Activated CD8-positive, alpha-beta T cell treated with anti-CD3 and anti-CD28 coated beads for 36 hours (primary cell): ENCODE measurements around the gene PRKCQ. TPM values are rescaled to one million over a fixed set of nuclear protein-coding genes. Genes with fewer than 3 reads are reported as not detected.

Source experiments
- ATAC-seq: fragments of 200-7000 bp; cut with Tn5 transposase; one replicate; pipeline ENCODE4 v1.10.0; 2021; ENCODE audit warnings: mild to moderate bottlenecking, moderate library complexity
- CTCF ChIA-PET: fragments of 350-600 bp; sonication (Branson Sonifier 250); formaldehyde crosslinking; loops from one replicate; lab custom pipeline; 2021; ENCODE audit warnings: antibody characterized with exemption; lab: Charles Lee
- POLR2A ChIA-PET: fragments of 350-600 bp; sonication (Branson Sonifier 250); formaldehyde crosslinking; loops from one replicate; lab custom pipeline; 2021; ENCODE audit warnings: antibody characterized with exemption; lab: Charles Lee
- DNase-seq: peaks from one replicate; pipeline ENCODE4 v3.0.0-alpha.2; 2020
- H3K27ac Mint-ChIP-seq: one replicate; pipeline ENCODE4 v1.8.0; 2021; ENCODE audit warnings: mild to moderate bottlenecking, mixed read lengths
- H3K27me3 Mint-ChIP-seq: one replicate; pipeline ENCODE4 v1.8.0; 2021; ENCODE audit warnings: mixed read lengths
- H3K36me3 Mint-ChIP-seq: one replicate; pipeline ENCODE4 v1.8.0; 2021; ENCODE audit warnings: low read depth, mixed read lengths
- H3K4me1 Mint-ChIP-seq: one replicate; pipeline ENCODE4 v1.8.0; 2021; ENCODE audit warnings: low read depth, mixed read lengths
- H3K4me3 Mint-ChIP-seq: one replicate; pipeline ENCODE4 v1.8.0; 2021; ENCODE audit warnings: mild to moderate bottlenecking, moderate library complexity, mixed read lengths
- H3K9me3 Mint-ChIP-seq: one replicate; pipeline ENCODE4 v1.8.0; 2021; ENCODE audit warnings: mixed read lengths
- CTCF ChIP-seq: fragments of 200-600 bp; IDR thresholded peaks from one replicate; pipeline ENCODE4 v1.8.0; 2022; ENCODE audit warnings: antibody characterized with exemption, mild to moderate bottlenecking
- intact Hi-C: fragments of 100-400 bp; cut with micrococcal nuclease; formaldehyde crosslinking; loops from one replicate; pipeline ENCODE4 v1.10.0; 2022
- total RNA-seq, 2 experiments: library from RNA; stranded (reverse); gene quantifications; one replicate each; pipeline ENCODE4 v1.2.3, GENCODE V29; 2021

Gene PRKCQ
- total RNA-seq, 2 experiments from 2014 or later: 46.3 to 47.1 TPM

GRCh38 chr10:6589287-6590094 lies 9.4 kb upstream of the PRKCQ start:
- Mint-ChIP-seq H3K27ac (peak overlapping the region; percentile 97), H3K4me3 (peak overlapping the region; percentile 53), H3K4me1 (peaks cover 87% of the 10 kb centered on the region), H3K27me3 (no peaks in the 10 kb centered on the region), H3K36me3 (peaks cover 82% of the 10 kb centered on the region), H3K9me3 (no peaks in the 10 kb centered on the region)
- POLR2A ChIA-PET: interaction anchor here (0.6 to 8.8 kb wide), 9 partner anchors 7 to 531 kb away, joined by 3 to 85 read pairs (median 3); partner anchors contain the start of gene PRKCQ
- CTCF ChIA-PET: interaction anchor here (1.0 to 4.4 kb wide), 9 partner anchors 9 to 89 kb away, joined by 3 to 26 read pairs (median 5); no protein-coding TSS in a partner anchor
- ATAC-seq (no peak), DNase-seq (no peak)
- intact Hi-C loops: loop anchor here (10.0 kb wide), 1 partner anchor 535 kb away; no protein-coding TSS in a partner anchor
- no peak for TF ChIP-seq CTCF

GRCh38 chr10:6588845-6589244 lies 8.8 kb upstream of the PRKCQ start:
- Mint-ChIP-seq H3K4me1 (peaks cover 80% of the 10 kb centered on the region), H3K4me3 (peak overlapping the region; percentile 53), H3K36me3 (peaks cover 84% of the 10 kb centered on the region), H3K9me3 (no peaks in the 10 kb centered on the region), H3K27ac (peak overlapping the region; percentile 97), H3K27me3 (no peaks in the 10 kb centered on the region)
- POLR2A ChIA-PET: interaction anchor here (0.6 to 8.8 kb wide), 10 partner anchors 7 to 531 kb away, joined by 3 to 85 read pairs (median 3); partner anchors contain the start of gene PRKCQ
- intact Hi-C loops: loop anchor here (10.0 kb wide), 1 partner anchor 534 kb away; no protein-coding TSS in a partner anchor
- ATAC-seq (no peak), DNase-seq (no peak)
- CTCF ChIA-PET: interaction anchor here (1.0 to 4.4 kb wide), 9 partner anchors 8 to 89 kb away, joined by 3 to 26 read pairs (median 5); no protein-coding TSS in a partner anchor
- no peak for TF ChIP-seq CTCF

- Mint-ChIP-seq H3K36me3 (peaks cover 84% of the 10 kb centered on the region), H3K9me3 (no peaks in the 10 kb centered on the region), H3K27ac (peak overlapping the region; percentile 97), H3K4me3 (peak overlapping the region; percentile 53), H3K27me3 (no peaks in the 10 kb centered on the region), H3K4me1 (peaks cover 78% of the 10 kb centered on the region)
- ATAC-seq (no peak), DNase-seq (no peak)
- intact Hi-C loops: loop anchor here (10.0 kb wide), 1 partner anchor 533 kb away; no protein-coding TSS in a partner anchor
- ChIA-PET CTCF (interaction anchor here (1.1 to 4.4 kb wide), 6 partner anchors 12 to 90 kb away, joined by 3 to 26 read pairs (median 6); no protein-coding TSS in a partner anchor), POLR2A (interaction anchor here (0.6 to 2.0 kb wide), 6 partner anchors 13 to 498 kb away, joined by 3 to 4 read pairs (median 3); no protein-coding TSS in a partner anchor)
- TF ChIP-seq CTCF: no peak
Observed at GRCh38 chr10:6588082-6588481, 8.0 kb upstream of the PRKCQ start.

- no peaks in the 10 kb centered on the region for H3K27me3 Mint-ChIP-seq
- intact Hi-C loops: loop anchor here (10.0 kb wide), 1 partner anchor 532 kb away; no protein-coding TSS in a partner anchor
- H3K36me3 Mint-ChIP-seq: peaks cover 93% of the 10 kb centered on the region
- DNase-seq: peak; percentile 72
- no peak for TF ChIP-seq CTCF
- CTCF ChIA-PET: interaction anchor here (0.8 to 4.4 kb wide), 8 partner anchors 9 to 178 kb away, joined by 3 to 26 read pairs (median 4); no protein-coding TSS in a partner anchor
- H3K4me1 Mint-ChIP-seq: peaks cover 74% of the 10 kb centered on the region
- peak overlapping the region; percentile 98 for H3K4me3 Mint-ChIP-seq
- no peaks in the 10 kb centered on the region for H3K9me3 Mint-ChIP-seq
- POLR2A ChIA-PET: interaction anchor here (0.7 to 2.0 kb wide), 13 partner anchors 8 to 569 kb away, joined by 3 to 7 read pairs (median 4); no protein-coding TSS in a partner anchor
- peak; percentile 48 for ATAC-seq
- peak overlapping the region; percentile 98 for H3K27ac Mint-ChIP-seq
Observed at GRCh38 chr10:6586501-6586900, 6.4 kb upstream of the PRKCQ start.
